CD4-positive, alpha-beta T cell treated with Interleukin-15 for 1 hour (primary cell): ENCODE measurements around the gene GPC2.
"Not testable (repeated sequence)": the region's sequence is repeated elsewhere in the genome, so short reads cannot be mapped to it uniquely, and the experiment has no call there.

ENCODE experiments used
- DNase-seq: peaks from one replicate; pipeline ENCODE4 v3.0.0-alpha.2; 2020

GPC2 gene

GRCh38 chr7:100177045-100178001 lies at the start of gene GPC2, which contains the start of gene STAG3:
Gene GPC2, minus strand, starts transcription at chr7:100177381. Its CDS starts 182 bp downstream, at chr7:100177199.
Gene STAG3, plus strand, starts transcription at chr7:100177918. Its CDS starts 2,639 bp downstream, at chr7:100180557.
- DNase-seq: peak; percentile 98

DNA sequence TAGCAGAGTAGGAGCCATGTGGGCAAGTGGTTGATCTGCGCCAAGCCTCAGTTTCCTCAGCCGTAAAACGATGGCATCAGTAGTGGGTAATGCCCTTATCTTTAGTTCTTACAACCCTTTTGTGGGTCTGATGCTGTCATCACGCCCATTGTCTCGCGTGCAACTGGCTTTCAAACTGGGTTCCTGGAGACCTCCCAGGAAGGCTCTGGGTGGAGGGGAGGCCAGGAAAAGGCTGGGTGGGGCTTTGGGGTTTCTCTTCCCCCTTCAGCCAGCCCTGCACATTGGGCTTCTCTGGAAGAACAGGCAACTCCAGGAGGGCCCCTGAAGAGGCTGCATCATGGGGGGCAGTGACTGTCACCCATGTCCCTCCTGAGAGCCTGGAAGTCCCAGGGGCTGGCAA lies 47.7 kb upstream of the GPC2 start:
- not testable (repeated sequence) for DNase-seq

- not testable (repeated sequence) for DNase-seq
Measured at GRCh38 chr7:100223376-100223927, 46.3 kb upstream of the GPC2 start.

- DNase-seq: no peak
Measured at GRCh38 chr7:100222445-100223132, 45.4 kb upstream of the GPC2 start.

DNA sequence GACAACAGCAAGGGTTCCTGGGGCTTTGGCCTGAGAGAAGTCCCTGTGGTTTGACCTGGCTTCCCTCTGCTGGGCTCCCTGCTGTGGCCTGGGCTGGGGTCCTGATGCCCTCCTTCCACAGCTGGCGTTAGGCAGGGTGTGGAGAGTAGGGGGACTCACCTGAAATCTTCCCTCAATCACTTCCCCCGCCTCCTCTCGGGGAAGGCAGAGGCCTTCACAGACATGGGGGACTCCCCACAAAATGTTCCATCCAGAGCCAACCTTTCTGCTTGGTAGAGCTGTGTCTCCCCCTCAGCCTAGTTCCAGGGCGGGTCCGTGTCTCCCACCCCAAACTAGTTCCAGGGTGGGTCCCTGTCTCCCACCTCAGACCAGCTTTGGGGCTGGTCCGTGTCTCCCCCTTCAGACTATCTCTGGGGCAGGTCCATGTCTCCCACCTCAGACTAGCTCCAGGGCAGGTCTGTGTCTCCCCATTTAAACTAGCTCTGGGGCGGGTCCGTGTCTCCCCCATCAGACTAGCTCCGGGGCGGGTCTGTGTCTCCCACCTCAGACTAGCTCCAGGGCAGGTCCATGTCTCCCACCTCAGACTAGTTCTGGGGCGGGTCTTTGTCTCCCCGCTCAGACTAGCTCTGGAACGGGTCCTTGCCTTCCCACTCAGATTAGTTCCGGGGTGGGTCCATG lies 44.7 kb upstream of the GPC2 start:
- DNase-seq: no peak

- DNase-seq: peak; percentile 84
Measured at GRCh38 chr7:100221231-100221718, 44.1 kb upstream of the GPC2 start.

GRCh38 chr7:100220586-100221230 lies 43.5 kb upstream of the GPC2 start:
- DNase-seq: no peak

- DNase-seq: not testable (repeated sequence)
Measured at GRCh38 chr7:100219801-100220585, 42.8 kb upstream of the GPC2 start, which contains the start of gene PVRIG. Gene PVRIG, plus strand, starts transcription at chr7:100219949. Its CDS starts 22 bp downstream, at chr7:100219971.

DNA sequence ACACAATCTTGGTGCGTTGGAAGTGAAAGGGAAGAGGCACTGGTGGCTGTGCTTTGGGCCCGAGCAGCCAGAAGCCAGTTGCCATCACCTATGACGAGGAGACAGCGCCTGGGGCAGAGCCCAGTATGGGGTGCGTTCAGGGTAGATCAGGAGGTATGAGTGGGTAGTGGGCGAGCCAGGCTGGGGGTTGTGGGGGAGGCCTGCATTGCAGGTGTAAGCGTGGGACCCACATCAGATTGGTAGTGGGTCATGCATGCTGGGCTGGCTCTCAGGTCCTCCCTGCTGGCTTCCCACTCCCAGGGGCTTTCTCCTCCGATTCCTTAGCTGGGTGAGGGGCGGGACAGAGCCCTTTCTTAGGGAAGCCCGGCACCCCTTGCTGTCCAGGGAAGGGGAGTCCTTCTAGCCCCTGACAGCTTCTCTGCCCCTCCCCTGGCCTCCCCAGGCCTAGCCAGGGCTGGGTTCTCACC lies 42.1 kb upstream of the GPC2 start:
- no peak for DNase-seq

GRCh38 chr7:100217934-100218333 lies 40.8 kb upstream of the GPC2 start:
- DNase-seq: peak; percentile 79

- no peak for DNase-seq
Measured at GRCh38 chr7:100215895-100216294, 38.7 kb upstream of the GPC2 start.

- peak; percentile 26 for DNase-seq
Measured at GRCh38 chr7:100214356-100214755, 37.2 kb upstream of the GPC2 start.

- no peak for DNase-seq
Measured at GRCh38 chr7:100213672-100214071, 36.5 kb upstream of the GPC2 start.

GRCh38 chr7:100212631-100213286 lies 35.6 kb upstream of the GPC2 start:
- no peak for DNase-seq

DNA sequence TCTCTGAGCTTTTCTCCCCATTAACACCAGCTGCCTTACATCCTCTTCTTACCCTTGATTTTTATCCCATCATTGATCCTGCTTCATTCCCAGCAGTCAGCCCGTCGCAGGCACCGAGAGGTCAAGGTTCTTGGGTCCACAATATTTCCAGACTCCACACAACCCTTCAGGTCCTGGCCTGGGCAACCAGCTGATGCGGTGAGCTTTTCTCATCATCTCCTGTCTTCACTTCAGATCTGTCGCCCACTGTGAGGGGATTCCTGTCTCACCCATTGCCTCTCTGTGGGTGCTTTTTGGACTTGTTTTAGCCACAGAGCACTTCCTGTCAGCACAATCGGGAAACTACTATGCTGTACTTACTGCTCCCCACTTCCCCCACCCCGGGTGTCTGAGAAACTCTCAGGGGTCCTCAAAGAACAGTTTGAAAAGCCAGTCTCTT lies 34.2 kb upstream of the GPC2 start:
- DNase-seq: peak; percentile 62

DNA sequence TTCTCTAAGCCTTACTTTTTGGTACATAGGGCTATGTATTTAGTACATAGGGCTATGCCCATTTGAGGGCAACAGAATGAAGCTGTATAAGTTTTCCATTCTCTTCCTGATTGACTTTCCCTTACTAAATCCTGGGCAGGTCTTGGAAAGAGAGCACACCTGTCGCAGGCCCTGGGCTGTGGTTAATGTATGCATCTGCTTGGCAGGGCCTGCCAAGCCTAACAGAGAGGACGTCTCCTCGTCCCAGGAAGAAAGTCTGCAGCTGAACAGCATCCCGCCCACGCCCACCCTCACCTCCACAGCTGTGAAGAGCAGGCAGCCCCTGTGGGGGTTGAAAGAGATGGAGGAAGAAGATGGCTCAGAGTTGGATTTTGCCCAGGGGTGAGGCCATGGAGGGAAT lies 33.6 kb upstream of the GPC2 start:
- no peak for DNase-seq

DNA sequence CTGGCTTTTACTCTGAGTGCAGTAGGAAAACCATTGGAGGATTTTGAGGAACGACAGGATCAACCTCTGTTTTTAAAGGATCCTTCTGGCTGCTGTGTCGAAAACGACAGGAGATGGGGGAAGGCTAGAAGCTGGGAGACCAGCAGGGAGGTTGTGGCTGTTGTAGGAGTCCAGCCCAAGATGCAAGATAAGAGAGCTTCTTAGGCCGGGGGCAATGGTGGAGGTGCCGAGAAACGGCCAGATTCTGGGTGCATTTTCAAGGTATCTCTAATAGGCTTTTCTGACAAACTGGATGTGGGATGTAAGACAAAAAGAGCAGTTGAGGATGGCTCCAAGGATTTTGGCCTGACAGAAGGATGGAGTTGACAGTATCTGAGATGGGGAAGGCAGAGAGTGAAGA lies 32.3 kb upstream of the GPC2 start:
- no peak for DNase-seq

DNA sequence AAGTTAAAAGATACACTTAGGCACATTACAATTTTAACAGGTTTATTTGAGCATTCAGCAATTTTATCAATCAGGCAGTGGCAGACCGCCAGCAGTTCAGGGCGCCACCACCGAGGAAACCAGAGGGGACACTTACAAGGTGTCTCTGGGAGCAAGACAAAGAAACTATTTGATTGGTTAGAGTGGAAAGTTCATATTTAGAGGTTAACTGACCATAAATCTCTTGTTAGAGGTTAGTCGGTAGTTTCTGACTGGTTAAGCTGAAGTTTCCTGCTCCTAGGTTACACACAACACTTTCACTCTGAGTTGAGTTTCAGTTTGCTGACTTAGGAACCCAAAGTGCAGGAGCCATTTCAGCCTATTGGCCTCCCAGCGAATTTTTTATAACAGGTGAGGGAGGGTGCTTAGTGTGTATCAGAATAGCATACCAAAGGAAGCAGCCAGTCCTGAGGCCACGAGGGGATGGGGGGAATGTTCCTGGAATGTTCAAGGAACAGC lies 31.8 kb upstream of the GPC2 start:
- no peak for DNase-seq

- no peak for DNase-seq
Measured at GRCh38 chr7:100204454-100204853, 27.3 kb upstream of the GPC2 start.

GRCh38 chr7:100200693-100201092 lies 23.5 kb upstream of the GPC2 start:
- no peak for DNase-seq
